ENCODE results near the gene ADGRD2. TPM values are rescaled to one million over a fixed set of nuclear protein-coding genes. Genes with fewer than 3 reads are reported as not detected.

ADGRD2 gene, protein sequence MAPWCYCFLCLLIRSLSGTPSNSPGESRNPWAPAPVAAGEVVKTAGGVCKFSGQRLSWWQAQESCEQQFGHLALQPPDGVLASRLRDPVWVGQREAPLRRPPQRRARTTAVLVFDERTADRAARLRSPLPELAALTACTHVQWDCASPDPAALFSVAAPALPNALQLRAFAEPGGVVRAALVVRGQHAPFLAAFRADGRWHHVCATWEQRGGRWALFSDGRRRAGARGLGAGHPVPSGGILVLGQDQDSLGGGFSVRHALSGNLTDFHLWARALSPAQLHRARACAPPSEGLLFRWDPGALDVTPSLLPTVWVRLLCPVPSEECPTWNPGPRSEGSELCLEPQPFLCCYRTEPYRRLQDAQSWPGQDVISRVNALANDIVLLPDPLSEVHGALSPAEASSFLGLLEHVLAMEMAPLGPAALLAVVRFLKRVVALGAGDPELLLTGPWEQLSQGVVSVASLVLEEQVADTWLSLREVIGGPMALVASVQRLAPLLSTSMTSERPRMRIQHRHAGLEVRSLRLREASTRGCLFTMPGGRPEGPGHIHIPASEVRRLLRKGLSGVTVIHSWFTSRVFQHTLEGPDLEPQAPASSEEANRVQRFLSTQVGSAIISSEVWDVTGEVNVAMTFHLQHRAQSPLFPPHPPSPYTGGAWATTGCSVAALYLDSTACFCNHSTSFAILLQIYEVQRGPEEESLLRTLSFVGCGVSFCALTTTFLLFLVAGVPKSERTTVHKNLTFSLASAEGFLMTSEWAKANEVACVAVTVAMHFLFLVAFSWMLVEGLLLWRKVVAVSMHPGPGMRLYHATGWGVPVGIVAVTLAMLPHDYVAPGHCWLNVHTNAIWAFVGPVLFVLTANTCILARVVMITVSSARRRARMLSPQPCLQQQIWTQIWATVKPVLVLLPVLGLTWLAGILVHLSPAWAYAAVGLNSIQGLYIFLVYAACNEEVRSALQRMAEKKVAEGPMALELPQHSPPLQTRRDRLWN
- not detected in 2 replicates for total RNA-seq
- long read RNA-seq, result 0 reads

DNA sequence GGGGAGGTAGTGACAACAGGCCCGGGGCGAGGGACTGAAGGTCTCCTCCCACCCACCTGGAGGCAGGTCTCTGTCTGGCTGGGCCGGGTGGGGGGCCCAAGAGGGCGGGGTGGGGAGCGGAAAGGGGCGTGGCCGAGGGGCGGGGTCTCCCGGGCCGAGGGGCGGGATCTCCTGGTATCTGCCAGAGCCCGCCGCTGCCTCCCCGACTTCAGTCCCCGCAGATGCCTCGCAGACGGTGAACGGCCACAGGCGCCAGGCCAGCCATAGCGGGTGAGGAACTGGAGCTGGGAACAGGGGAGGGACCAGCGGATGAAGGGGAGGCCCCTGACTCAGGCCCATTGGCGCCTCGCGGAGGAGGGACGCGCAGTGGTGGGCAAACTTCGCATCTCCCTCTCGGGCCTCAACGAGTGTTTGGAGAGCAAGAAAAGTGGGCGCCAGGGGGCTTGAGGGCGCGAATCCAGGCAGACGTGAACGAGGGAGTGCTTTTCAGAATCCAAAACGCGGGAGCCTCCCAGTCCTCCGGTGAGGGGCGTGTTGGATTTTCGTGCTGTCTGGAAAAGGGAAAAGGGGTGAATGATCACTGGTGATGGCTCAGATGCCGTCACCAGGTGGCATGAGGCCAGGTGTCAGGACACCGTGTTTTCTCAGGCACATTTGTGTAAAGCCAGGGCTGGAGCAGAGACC lies at the start of gene ADGRD2:
Gene ADGRD2 (plus strand): TSS at position 211 of the 684 bp plus-strand sequence. CDS start 1,216 bp downstream, outside the sequence.
- no peaks in the 10 kb centered on the region for H3K9me3 Mint-ChIP-seq (ENCODE audit: unreplicated experiment)
- H3K27me3 Mint-ChIP-seq (ENCODE audit: unreplicated experiment), result peaks cover 26% of the 10 kb centered on the region
- peak within 1 kb of the TSS; percentile 66 for H3K4me3 Mint-ChIP-seq (ENCODE audit: unreplicated experiment)
- H3K36me3 Mint-ChIP-seq (ENCODE audit: unreplicated experiment), result no peaks in the 10 kb centered on the region
- peaks cover 7% of the 10 kb centered on the region for H3K4me1 Mint-ChIP-seq (ENCODE audit: unreplicated experiment)
- TF ChIP-seq, protein P1, sequence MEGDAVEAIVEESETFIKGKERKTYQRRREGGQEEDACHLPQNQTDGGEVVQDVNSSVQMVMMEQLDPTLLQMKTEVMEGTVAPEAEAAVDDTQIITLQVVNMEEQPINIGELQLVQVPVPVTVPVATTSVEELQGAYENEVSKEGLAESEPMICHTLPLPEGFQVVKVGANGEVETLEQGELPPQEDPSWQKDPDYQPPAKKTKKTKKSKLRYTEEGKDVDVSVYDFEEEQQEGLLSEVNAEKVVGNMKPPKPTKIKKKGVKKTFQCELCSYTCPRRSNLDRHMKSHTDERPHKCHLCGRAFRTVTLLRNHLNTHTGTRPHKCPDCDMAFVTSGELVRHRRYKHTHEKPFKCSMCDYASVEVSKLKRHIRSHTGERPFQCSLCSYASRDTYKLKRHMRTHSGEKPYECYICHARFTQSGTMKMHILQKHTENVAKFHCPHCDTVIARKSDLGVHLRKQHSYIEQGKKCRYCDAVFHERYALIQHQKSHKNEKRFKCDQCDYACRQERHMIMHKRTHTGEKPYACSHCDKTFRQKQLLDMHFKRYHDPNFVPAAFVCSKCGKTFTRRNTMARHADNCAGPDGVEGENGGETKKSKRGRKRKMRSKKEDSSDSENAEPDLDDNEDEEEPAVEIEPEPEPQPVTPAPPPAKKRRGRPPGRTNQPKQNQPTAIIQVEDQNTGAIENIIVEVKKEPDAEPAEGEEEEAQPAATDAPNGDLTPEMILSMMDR (IDR thresholded peaks at IDR 0.05), result no peak
- DNase-seq (ENCODE audit: extremely low spot score, unreplicated experiment), result no peak
- no peak within 1 kb of the TSS for H3K27ac Mint-ChIP-seq (ENCODE audit: unreplicated experiment)

DNA sequence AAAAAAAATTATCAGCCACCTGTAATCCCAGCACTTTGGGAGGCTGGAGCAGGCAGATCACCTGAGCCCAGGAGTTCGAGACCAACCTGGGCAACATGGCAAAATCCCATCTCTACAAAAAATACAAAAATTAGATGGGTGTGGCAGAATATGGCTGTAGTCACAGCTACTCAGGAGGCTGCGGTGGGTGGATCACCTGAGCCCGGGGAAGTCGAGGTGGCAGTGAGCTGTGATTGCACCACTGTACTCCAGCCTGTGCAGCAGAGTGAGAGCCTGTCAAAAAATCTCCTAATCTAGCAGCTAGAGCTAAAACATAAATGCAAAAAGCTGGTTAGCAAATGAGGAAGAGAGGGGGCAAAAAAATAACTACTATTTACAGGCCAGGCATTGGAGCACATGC lies 47.0 kb upstream of the ADGRD2 start:
- Mint-ChIP-seq H3K27me3 (ENCODE audit: unreplicated experiment) (no peaks in the 10 kb centered on the region), H3K4me3 (ENCODE audit: unreplicated experiment) (no peak overlapping the region), H3K9me3 (ENCODE audit: unreplicated experiment) (no peaks in the 10 kb centered on the region), H3K36me3 (ENCODE audit: unreplicated experiment) (peaks cover 42% of the 10 kb centered on the region), H3K27ac (ENCODE audit: unreplicated experiment) (no peak overlapping the region), H3K4me1 (ENCODE audit: unreplicated experiment) (peaks cover 22% of the 10 kb centered on the region)
- DNase-seq (ENCODE audit: extremely low spot score, unreplicated experiment), result peak; percentile 62
- TF ChIP-seq, protein P1 (IDR thresholded peaks at IDR 0.05), result no peak

DNA sequence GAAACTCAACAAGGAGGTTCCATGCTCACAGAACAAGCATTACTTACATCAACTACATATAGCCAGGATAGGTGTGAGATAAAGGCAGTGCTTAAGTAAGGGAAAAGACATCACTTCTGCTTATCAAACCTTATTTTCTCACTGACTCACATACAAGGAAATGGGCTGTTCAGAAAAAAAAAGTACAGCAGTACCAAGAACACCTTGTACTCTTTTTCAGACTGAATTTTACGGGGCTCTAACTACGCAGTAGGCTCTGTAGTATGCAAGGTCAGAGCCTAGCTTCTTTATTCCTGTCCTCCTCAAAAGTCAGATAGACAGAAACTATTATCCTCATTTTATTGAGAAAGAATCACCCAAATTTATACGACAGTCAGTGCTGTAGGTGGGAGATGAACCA lies 40.8 kb upstream of the ADGRD2 start:
- TF ChIP-seq, protein P1 (IDR thresholded peaks at IDR 0.05), result no peak
- no peak overlapping the region for H3K4me3 Mint-ChIP-seq (ENCODE audit: unreplicated experiment)
- H3K27ac Mint-ChIP-seq (ENCODE audit: unreplicated experiment), result no peak overlapping the region
- peaks cover 54% of the 10 kb centered on the region for H3K36me3 Mint-ChIP-seq (ENCODE audit: unreplicated experiment)
- no peak for DNase-seq (ENCODE audit: extremely low spot score, unreplicated experiment)
- no peaks in the 10 kb centered on the region for H3K27me3 Mint-ChIP-seq (ENCODE audit: unreplicated experiment)
- peaks cover 30% of the 10 kb centered on the region for H3K4me1 Mint-ChIP-seq (ENCODE audit: unreplicated experiment)
- no peaks in the 10 kb centered on the region for H3K9me3 Mint-ChIP-seq (ENCODE audit: unreplicated experiment)

DNA sequence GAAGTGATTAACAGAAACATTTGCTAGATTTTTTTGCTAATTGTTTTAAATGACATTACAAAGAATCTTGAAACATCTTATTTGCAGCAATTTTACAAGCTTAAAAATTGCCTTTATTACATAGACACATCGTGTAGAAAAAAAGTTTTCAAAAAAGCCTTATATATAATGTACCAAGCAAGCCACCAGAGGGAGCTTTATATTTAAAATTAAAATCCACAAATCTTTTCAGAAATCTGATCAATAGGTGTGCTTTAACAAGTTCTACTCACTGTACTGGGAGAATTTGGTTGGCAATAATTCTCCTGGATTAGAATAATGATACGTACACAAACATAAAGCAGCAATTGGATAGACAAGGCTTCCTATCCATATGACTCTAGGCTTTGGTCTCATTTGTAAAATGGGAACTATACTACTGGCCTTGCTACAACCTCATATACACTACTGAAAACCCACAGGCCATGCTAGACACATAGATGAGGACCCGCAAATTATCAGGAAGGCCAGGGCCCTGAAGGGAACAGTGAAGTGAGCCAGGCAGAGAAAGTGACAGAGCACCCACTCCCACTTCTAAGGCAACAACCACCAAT lies 39.8 kb upstream of the ADGRD2 start:
- Mint-ChIP-seq H3K27me3 (ENCODE audit: unreplicated experiment) (no peaks in the 10 kb centered on the region), H3K9me3 (ENCODE audit: unreplicated experiment) (peaks cover under 1% of the 10 kb centered on the region), H3K4me1 (ENCODE audit: unreplicated experiment) (peaks cover 32% of the 10 kb centered on the region)

More for the DNA sequence above, 39.8 kb upstream of the ADGRD2 start:
- TF ChIP-seq, protein P1 (IDR thresholded peaks at IDR 0.05), result peak; percentile 52
- no peak overlapping the region for H3K4me3 Mint-ChIP-seq (ENCODE audit: unreplicated experiment)
- no peak for DNase-seq (ENCODE audit: extremely low spot score, unreplicated experiment)
- H3K27ac Mint-ChIP-seq (ENCODE audit: unreplicated experiment), result no peak overlapping the region
- H3K36me3 Mint-ChIP-seq (ENCODE audit: unreplicated experiment), result peaks cover 54% of the 10 kb centered on the region

Measured in osteocyte (in vitro differentiated cells).